ENCODE results near the gene SIGLEC1.

SIGLEC1 gene

GRCh38 chr20:3712279-3712873 lies at the start of gene SIGLEC1:
Gene SIGLEC1 (minus strand): TSS chr20:3712600. CDS start chr20:3707128, 5,472 bp downstream.
- peak in 14 of 56 donors; percentile 5 to 47 (median 15) for DNase-seq

DNA sequence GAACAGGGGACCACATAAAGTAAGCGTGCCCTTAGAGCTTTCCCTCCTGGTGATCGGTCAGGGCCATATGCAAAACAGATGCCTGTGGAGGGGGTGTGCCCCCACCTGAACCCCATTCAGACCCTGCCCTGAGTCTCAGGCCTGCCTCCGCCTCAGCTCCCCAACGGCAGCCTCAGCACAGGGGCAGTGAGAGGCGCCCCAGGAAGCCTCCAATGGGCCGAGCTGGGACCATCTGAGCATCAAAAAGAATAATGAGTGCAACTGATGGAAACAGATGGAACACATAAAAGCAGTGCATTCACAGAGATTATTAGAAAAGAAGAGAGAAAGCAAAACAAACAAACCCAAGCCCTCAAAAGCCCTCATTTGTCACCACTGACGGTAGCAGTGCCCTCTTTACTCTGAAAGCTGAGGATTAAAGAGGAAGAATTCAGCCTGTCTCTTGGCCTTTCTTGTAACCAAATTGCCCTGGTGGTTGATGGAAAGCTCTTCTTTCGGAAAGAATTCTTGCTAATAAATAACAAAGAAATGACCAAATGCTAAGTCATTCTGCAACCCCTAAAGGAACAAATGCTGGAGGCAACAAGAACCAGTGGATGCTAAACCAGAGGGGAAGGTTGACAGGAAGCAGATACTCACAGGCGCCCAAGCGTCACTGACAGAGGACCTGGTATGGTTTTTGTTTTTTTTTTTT lies 48.4 kb upstream of the SIGLEC1 start:
- no peak for DNase-seq

DNA sequence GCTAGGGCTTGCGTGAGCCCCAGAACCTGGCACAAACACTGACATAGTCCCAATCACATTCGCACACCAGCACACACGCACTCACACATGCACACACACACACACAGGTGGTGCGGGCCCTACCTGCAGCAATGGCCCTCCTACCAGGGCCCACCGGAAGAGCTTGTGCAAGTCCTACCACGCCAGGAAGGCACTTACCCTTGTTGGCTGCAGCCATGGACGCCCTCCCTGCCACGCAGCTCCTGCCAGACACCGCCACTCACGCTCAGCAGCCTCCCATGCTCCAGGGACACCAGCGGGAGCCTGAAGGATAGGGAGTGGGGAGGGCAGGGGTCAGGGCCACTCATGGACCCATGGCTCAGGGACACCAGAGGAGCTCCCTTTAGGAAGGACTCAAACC lies 47.5 kb upstream of the SIGLEC1 start:
- DNase-seq, result no peak

GRCh38 chr20:3759316-3759823 lies 47.0 kb upstream of the SIGLEC1 start:
- no peak for DNase-seq

- no peak for DNase-seq
Measured at GRCh38 chr20:3758566-3758965, 46.2 kb upstream of the SIGLEC1 start.

DNA sequence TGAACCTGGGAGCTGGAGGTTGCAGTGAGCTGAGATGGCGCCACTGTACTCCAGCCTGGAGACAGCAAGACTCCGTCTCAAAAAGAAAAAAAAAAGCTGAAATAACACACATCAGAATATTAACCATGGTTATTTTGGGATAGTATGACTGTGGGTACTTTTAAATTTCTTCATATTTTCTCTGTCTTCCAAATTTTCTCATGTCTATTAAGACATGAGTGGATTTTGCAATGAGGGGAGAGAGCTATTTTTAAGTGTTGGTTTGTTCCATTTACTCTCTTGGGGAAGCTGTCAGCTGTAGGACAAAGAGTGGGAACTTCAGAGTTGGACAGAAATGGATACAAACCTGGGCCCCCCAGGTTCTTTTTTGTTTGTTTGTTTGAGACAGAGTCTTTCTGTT lies 44.9 kb upstream of the SIGLEC1 start:
- no peak for DNase-seq

- peak in 5 of 56 donors; percentile 10 to 36 (median 25) for DNase-seq
Measured at GRCh38 chr20:3755814-3756480, 43.5 kb upstream of the SIGLEC1 start.

GRCh38 chr20:3755269-3755668 lies 42.9 kb upstream of the SIGLEC1 start:
- DNase-seq, result no peak

DNA sequence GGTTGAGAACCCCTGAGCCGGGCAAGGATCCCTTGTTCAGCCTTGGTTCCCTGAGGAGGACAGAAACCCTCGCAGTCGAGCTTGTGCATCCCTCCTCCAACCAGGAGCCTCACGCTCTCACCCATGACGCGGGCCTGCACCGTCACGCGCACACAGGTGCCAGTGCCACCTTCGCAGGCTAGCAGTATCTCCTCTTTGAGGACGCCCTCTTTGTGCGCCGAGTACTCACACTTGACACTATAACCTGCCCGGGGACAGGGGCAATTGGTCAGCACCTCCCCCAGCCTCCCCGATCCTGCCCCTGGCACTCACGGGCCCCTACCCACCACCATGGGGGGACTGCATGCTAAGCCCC lies 41.9 kb upstream of the SIGLEC1 start:
- peak in 2 of 56 donors; percentile 15 to 36 for DNase-seq

GRCh38 chr20:3753501-3754275 lies 41.3 kb upstream of the SIGLEC1 start:
- DNase-seq, result peak in 3 of 56 donors; percentile 7 to 46 (median 29)

DNA sequence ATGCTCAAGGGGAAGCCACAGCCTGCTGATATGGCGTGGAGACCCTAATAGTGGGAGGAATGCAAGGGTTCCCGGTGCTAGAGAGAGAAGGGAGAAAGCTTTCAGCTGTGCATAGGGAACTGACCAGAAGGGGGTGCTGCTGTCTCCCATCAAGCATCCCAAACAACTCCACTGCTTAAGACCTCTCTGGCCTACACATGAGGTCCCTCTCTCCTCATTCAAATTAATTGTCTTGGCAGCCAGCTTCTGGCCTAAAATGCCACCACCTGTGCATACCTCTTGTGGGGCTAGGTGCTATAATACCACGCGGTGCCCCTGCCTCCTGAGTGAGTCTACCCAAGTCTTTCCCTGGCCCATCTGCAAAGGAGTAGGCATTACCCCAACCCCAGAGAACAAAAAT lies 40.7 kb upstream of the SIGLEC1 start:
- peak in 33 of 56 donors; percentile 5 to 72 (median 33) for DNase-seq

DNA sequence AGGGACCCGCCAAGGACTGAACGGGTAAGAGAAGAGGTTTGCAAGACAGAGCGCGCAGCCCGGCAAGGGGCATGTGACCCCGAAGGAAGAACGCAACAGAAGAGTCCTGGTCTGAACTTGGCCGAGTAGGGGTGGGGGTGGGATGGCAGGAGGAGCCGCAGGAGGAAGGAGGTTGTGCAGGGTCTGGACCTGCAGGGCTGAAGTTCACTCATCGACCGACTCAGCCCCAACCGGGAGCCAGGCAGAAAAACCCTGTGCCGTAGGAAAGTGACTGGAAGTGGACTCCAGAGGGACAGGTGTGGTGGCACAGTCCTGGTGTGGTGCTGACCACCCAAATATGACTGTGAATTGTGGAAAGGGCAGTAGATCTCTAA lies 40.0 kb upstream of the SIGLEC1 start:
- peak in 1 of 56 donors; percentile 14 for DNase-seq

DNA sequence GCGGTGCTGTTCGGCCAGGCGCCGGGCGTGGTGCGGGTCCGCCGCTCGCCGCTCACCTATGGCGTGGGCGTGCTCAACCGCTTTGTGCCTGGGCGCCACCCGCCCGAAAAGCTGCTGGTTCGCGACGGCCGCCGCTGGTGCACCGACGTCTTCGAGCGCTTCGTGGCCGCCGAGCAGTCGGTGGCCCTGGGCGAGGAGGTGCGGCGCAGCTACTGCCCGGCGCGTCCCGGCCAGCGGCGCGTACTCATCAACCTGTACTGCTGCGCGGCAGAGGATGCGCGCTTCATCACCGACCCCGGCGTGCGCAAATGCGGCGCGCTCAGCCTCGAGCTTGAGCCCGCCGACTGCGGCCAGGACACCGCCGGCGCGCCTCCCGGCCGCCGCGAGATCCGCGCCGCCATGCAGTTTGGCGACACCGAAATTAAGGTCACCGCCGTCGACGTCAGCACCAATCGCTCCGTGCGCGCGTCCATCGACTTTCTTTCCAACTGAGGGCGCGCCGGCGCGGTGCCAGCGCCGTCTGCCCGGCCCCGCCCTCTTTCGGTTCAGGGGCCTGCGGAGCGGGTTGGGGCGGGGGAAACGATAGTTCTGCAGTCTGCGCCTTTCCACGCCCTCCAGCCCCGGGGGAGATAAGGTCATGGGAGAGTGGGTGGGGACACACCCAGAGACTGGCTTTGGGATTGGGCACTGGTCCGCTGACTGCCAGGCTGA lies 39.4 kb upstream of the SIGLEC1 start:
- DNase-seq, result peak in 10 of 56 donors; percentile 5 to 41 (median 18)

GRCh38 chr20:3751305-3751674 lies 38.9 kb upstream of the SIGLEC1 start:
- no peak for DNase-seq

- peak in 16 of 56 donors; percentile 8 to 57 (median 30) for DNase-seq
Measured at GRCh38 chr20:3749689-3750531, 37.5 kb upstream of the SIGLEC1 start.

GRCh38 chr20:3749087-3749688 lies 36.8 kb upstream of the SIGLEC1 start:
- no peak for DNase-seq

- no peak for DNase-seq
Measured at GRCh38 chr20:3748073-3748472, 35.7 kb upstream of the SIGLEC1 start.

DNA sequence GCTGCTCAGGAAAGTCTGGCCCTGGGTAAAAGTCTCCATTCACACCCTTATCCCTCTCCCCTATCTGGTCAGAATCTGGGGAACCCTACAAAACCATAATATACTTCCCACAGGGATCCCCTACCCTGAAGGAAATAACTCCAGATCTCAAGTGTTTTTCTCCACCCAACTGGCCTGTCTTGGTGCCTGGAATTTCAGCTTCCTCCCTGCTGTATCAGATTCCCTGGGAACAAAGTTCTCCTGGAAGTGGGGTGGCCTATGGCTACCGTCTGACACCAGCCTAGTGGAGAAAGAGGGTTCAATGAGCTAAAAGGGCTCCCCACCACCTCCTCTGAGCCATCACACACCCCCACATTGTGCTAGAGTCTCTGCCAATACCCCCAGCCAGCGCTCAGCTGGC lies 35.1 kb upstream of the SIGLEC1 start:
- DNase-seq, result no peak

DNA sequence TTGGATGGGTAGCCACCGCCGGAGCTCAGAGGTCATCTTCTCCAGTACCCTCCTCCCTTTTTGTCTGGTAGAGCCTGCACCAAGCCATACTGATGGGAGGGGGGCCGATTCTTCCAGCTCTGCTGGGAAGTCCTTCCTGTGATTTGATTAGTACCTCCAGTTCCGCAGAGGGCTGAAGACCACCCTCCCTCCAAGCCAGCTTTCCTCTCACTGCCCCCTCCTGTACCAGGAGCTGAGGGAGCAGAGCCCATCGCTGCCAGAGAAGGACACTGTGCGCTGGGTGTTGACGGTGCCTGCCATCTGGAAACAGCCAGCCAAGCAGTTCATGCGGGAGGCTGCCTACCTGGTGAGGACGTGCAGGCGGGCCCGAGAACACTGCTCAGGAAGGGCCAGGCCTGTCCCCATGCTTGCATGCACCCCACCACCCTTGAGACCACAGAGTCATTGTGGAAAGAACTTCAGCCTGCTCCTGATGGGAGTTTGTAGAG lies 33.3 kb upstream of the SIGLEC1 start:
- no peak for DNase-seq
